K562 (cell line): ENCODE data around the gene COLEC12. TPM values are rescaled to one million over a fixed set of nuclear protein-coding genes. Genes with fewer than 3 reads are reported as not detected.

Source experiments
- ATAC-seq: fragments of 200-7000 bp; cut with Tn5 transposase; 3 replicates; pipeline ENCODE4 v1.9.1; 2020; ENCODE audit warnings: moderate library complexity
- BruUV-seq: library from RNA; stranded (reverse); fragments of 400-500 nt; replicated peaks from 2 replicates; lab custom pipeline; 2021; lab: Mats Ljungman, UMichigan
- CTCF ChIA-PET: fragments of 300-600 bp; formaldehyde crosslinking; extraction: SDS; loops from one replicate; lab custom pipeline; 2021; ENCODE audit warnings: low intra/inter-chr PET ratio; lab: Yijun Ruan, JAX
- POLR2A ChIA-PET: fragments of 300-600, 350-650 bp; sonication (Branson Sonifier 250); formaldehyde crosslinking; extraction: SDS; loops from one replicate; lab custom pipeline; 2021; ENCODE audit warnings: antibody characterized with exemption, inconsistent platforms; lab: Yijun Ruan, JAX
- DNase-seq, 4 experiments: peaks; one replicate each; pipeline versions ENCODE4 v3.0.0 to v3.0.0-alpha.2; 2011 to 2018; ENCODE audit warnings: low spot score in 3 of 4, mixed read lengths in 3 of 4; ENCODE audit errors: extremely low read depth in 1 of 4
- FAIRE-seq: peaks from 2 replicates; lab custom pipeline; 2011; peaks lifted over from hg19 to GRCh38; lab: Jason Lieb, UNC
- H2AFZ ChIP-seq: 2 replicates; pipeline ENCODE4 v1.6.0; 2011; ENCODE audit warnings: low read depth, low read length, control low read depth, inconsistent platforms
- H3K27ac ChIP-seq: fragments of 200-600 bp; 3 replicates; pipeline ENCODE4 v1.8.0; 2011; ENCODE audit warnings: low read depth, mild to moderate bottlenecking, control low read depth, inconsistent platforms, low read length, moderate library complexity, mixed read lengths; ENCODE audit errors: extremely low read depth
- H3K27me3 ChIP-seq, 2 experiments: fragments of 300-600 bp in 1 of 2; 2 replicates in 1 of 2; 3 replicates in 1 of 2; pipeline versions ENCODE4 v1.6.0 to v1.8.0; 2011; ENCODE audit warnings: inconsistent platforms in 2 of 2, low read length in 2 of 2, mild to moderate bottlenecking in 1 of 2, mixed read lengths in 1 of 2, moderate library complexity in 1 of 2; ENCODE audit not compliant: control insufficient read depth in 2 of 2, insufficient read depth in 2 of 2
- H3K36me3 ChIP-seq: fragments of 300-600 bp; 3 replicates; pipeline ENCODE4 v1.8.0; 2011; ENCODE audit warnings: mild to moderate bottlenecking, low read length, inconsistent platforms; ENCODE audit not compliant: control insufficient read depth, insufficient read depth
- H3K4me1 ChIP-seq, 2 experiments: fragments of 200-600 bp in 1 of 2; replicated peaks in 1 of 2; 2 replicates in 1 of 2; 3 replicates in 1 of 2; pipeline versions ENCODE4 v1.5.1 to v1.8.0; 2011; ENCODE audit warnings: inconsistent platforms in 2 of 2, low read length in 2 of 2, mild to moderate bottlenecking in 1 of 2, mixed read lengths in 1 of 2, moderate library complexity in 1 of 2; ENCODE audit not compliant: control insufficient read depth in 2 of 2, insufficient read depth in 2 of 2
- H3K4me2 ChIP-seq: 2 replicates; pipeline ENCODE4 v1.6.1; 2011; ENCODE audit warnings: low read length, control low read depth, inconsistent platforms, mixed read lengths; ENCODE audit not compliant: insufficient read depth
- H3K4me3 ChIP-seq: fragments of 200-600 bp; sonication (generic), shearing (Covaris generic); 2 replicates; pipeline ENCODE4 v1.5.1; 2016; ENCODE audit warnings: control low read depth, inconsistent platforms
- H3K79me2 ChIP-seq: fragments of 200-600 bp; 3 replicates; pipeline ENCODE4 v1.8.0; 2011; ENCODE audit warnings: low read length, inconsistent platforms; ENCODE audit not compliant: control insufficient read depth, insufficient read depth
- H3K9ac ChIP-seq, 2 experiments: 2 replicates each; pipeline versions ENCODE4 v1.6.0 to v1.6.1; 2011; ENCODE audit warnings: low read depth in 2 of 2, low read length in 2 of 2, control low read depth in 1 of 2, inconsistent platforms in 1 of 2, mild to moderate bottlenecking in 1 of 2, mixed read lengths in 1 of 2; ENCODE audit not compliant: insufficient read depth in 1 of 2
- H3K9me1 ChIP-seq: one replicate; pipeline ENCODE4 v1.6.0; 2011; ENCODE audit warnings: inconsistent platforms, mild to moderate bottlenecking, low read length, moderate library complexity; ENCODE audit not compliant: control insufficient read depth, insufficient read depth
- H3K9me3 ChIP-seq: replicated peaks from 2 replicates; pipeline ENCODE4 v1.5.1; 2011; ENCODE audit warnings: low read depth, low read length, inconsistent platforms; ENCODE audit not compliant: control insufficient read depth, insufficient read depth
- H4K20me1 ChIP-seq: replicated peaks from 2 replicates; pipeline ENCODE4 v1.6.1; 2011; ENCODE audit warnings: low read length, inconsistent platforms, mixed read lengths; ENCODE audit not compliant: control insufficient read depth, insufficient read depth
- CREB3 ChIP-seq: fragments of 450-650 bp; conservative IDR thresholded peaks from 2 replicates; pipeline ENCODE4 v1.6.1; 2016; ENCODE audit warnings: missing genetic modification characterization, low read depth, mild to moderate bottlenecking, missing compliant biosample characterization, moderate library complexity
- ETV1 ChIP-seq: fragments of 450-650 bp; conservative IDR thresholded peaks from 2 replicates; pipeline ENCODE4 v1.6.1; 2016; ENCODE audit warnings: missing genetic modification characterization, control low read depth, low read depth, missing compliant biosample characterization
- HNRNPK ChIP-seq: fragments of 200-400 bp; formaldehyde crosslinking; IDR thresholded peaks from one replicate; pipeline ENCODE4 v1.6.1; 2018; ENCODE audit warnings: mild to moderate bottlenecking, low read depth, low read length; ENCODE audit not compliant: poor library complexity, severe bottlenecking
- NR2F6 ChIP-seq: fragments of 450-650 bp; formaldehyde crosslinking; IDR thresholded peaks from 2 replicates; pipeline ENCODE4 v1.4.0; 2020; ENCODE audit warnings: mild to moderate bottlenecking
- PRMT5 ChIP-seq: sonication (generic); formaldehyde crosslinking; IDR thresholded peaks from 2 replicates; pipeline ENCODE4 v1.5.0; 2020; ENCODE audit warnings: missing genetic modification reagents
- REST ChIP-seq, 2 experiments: fragments of 450-650 bp; formaldehyde crosslinking in 1 of 2; IDR thresholded peaks; 2 replicates each; pipeline versions ENCODE4 v1.4.0 to v1.6.1; 2014 to 2020; ENCODE audit warnings: mild to moderate bottlenecking in 2 of 2, borderline replicate concordance in 1 of 2, low read depth in 1 of 2
- WGBS: fragments of 100-300 bp; shearing (Covaris generic); methylation state at CpG from one replicate; pipeline ENCODE4 v1.1.6; 2016; ENCODE audit warnings: low coverage, mixed read lengths; ENCODE audit not compliant: insufficient coverage; ENCODE audit errors: missing lambda C conversion rate; 5-methylcytosine and 5-hydroxymethylcytosine counted together
- in situ Hi-C: fragments of 300-500 bp; cut with MboI; formaldehyde crosslinking; loops from 4 replicates; pipeline ENCODE4 v1.15.0; 2018; ENCODE audit warnings: inconsistent platforms, mixed read lengths
- intact Hi-C: fragments of 100-400 bp; cut with micrococcal nuclease; formaldehyde crosslinking; loops from 2 replicates; pipeline ENCODE4 v1.14.2; 2022
- polyA plus RNA-seq, 8 experiments: library from polyadenylated mRNA; depleted of rRNA in 4 of 8; stranded (reverse) in 5 of 8; unstranded in 3 of 8; fragments of >200 nt; fragmentation: Nextera tagmentation in 2 of 8; fragmentation: Illumina TruSeq in 1 of 8; extraction: Ambion mirVana in 2 of 8; extraction: Trizol in 1 of 8; gene quantifications; 2 replicates each; pipeline versions ENCODE4 v1.2.1 to v1.2.3, GENCODE V29; 2011 to 2014; ENCODE audit warnings: inconsistent platforms in 1 of 8, missing spikeins in 1 of 8
- total RNA-seq, 7 experiments: library from RNA; depleted of rRNA in 6 of 7; stranded (reverse); fragments of >200 nt in 6 of 7; fragmentation: Illumina TruSeq in 2 of 7; extraction: Trizol in 2 of 7; gene quantifications; 2 replicates each; pipeline versions ENCODE4 v1.2.1 to v1.2.3, GENCODE V29; 2011 to 2021; ENCODE audit warnings: low replicate concordance in 1 of 7
- TF ChIP-seq, protein P1 (sequence below), 3 experiments: fragments of 200-800 bp in 1 of 3; fragments of 250-450 bp in 1 of 3; fragments of 450-650 bp in 1 of 3; sonication (Bioruptor Pico) in 1 of 3; sonication (Bioruptor generic) in 1 of 3; formaldehyde crosslinking in 1 of 3; IDR thresholded peaks; 2 replicates each; pipeline versions ENCODE4 v1.6.1 to v1.8.0; 2016 to 2022; ENCODE audit warnings: mild to moderate bottlenecking in 2 of 3, missing genetic modification characterization in 2 of 3, missing compliant biosample characterization in 1 of 3, moderate library complexity in 1 of 3

COLEC12 gene
- total and polyA plus RNA-seq, 9 of the 15 experiments (the other 6 are each of a cell fraction or from before 2014, with no cell fraction given) = 0.04 TPM; not detected in 8

- no peak overlapping the region for H2AFZ ChIP-seq
- H3K27me3 ChIP-seq = peaks cover 2 to 4% of the 10 kb centered on the region in 2 experiments; a peak in 2 of 5 replicates
- H3K9me1 ChIP-seq = no peaks in the 10 kb centered on the region
- DNase-seq (no peak), FAIRE-seq (no peak), ATAC-seq (no peak)
- H3K4me2 ChIP-seq = no peak overlapping the region
- H4K20me1 ChIP-seq = no peaks in the 10 kb centered on the region
- H3K27ac ChIP-seq = no peak overlapping the region
- in situ Hi-C loops = no loop called here
- no peaks in the 10 kb centered on the region for H3K79me2 ChIP-seq
- no peaks in the 10 kb centered on the region for H3K36me3 ChIP-seq
- no TSS peak for BruUV-seq
- ChIA-PET CTCF (no interaction called here), POLR2A (no interaction called here)
- H3K9me3 ChIP-seq = no peaks in the 10 kb centered on the region
- H3K4me3 ChIP-seq = no peak overlapping the region
- no peak overlapping the region for H3K9ac ChIP-seq
- intact Hi-C loops = no loop called here
- TF ChIP-seq, protein P1, sequence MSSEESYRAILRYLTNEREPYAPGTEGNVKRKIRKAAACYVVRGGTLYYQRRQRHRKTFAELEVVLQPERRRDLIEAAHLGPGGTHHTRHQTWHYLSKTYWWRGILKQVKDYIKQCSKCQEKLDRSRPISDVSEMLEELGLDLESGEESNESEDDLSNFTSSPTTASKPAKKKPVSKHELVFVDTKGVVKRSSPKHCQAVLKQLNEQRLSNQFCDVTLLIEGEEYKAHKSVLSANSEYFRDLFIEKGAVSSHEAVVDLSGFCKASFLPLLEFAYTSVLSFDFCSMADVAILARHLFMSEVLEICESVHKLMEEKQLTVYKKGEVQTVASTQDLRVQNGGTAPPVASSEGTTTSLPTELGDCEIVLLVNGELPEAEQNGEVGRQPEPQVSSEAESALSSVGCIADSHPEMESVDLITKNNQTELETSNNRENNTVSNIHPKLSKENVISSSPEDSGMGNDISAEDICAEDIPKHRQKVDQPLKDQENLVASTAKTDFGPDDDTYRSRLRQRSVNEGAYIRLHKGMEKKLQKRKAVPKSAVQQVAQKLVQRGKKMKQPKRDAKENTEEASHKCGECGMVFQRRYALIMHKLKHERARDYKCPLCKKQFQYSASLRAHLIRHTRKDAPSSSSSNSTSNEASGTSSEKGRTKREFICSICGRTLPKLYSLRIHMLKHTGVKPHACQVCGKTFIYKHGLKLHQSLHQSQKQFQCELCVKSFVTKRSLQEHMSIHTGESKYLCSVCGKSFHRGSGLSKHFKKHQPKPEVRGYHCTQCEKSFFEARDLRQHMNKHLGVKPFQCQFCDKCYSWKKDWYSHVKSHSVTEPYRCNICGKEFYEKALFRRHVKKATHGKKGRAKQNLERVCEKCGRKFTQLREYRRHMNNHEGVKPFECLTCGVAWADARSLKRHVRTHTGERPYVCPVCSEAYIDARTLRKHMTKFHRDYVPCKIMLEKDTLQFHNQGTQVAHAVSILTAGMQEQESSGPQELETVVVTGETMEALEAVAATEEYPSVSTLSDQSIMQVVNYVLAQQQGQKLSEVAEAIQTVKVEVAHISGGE (CRISPR knock-in tag; IDR thresholded peaks at IDR 0.05) = no peak
- TF ChIP-seq ETV1 (tag) (peak; percentile 34; the same call in 1 of the 2 replicates), CREB3 (tag) (no peak), HNRNPK (no peak), NR2F6 (no peak), PRMT5 (no peak), REST (IDR thresholded peaks at IDR 0.05; ENCODE audit: borderline replicate concordance) (peak; percentile 30; the same call in 1 of the 2 replicates), REST (CRISPR knock-in tag; IDR thresholded peaks at IDR 0.05; ENCODE audit: low read depth) (no peak)
- 7% methylated on average over 5 of the region's 5 CpGs for whole genome bisulfite sequencing
- H3K4me1 ChIP-seq = no peaks in the 10 kb centered on the region; a peak in 1 of 5 replicates
Measured at GRCh38 chr18:417495-417894, 83.0 kb downstream of the COLEC12 start.
